ENCODE measurements around the gene NCMAP.

DNA sequence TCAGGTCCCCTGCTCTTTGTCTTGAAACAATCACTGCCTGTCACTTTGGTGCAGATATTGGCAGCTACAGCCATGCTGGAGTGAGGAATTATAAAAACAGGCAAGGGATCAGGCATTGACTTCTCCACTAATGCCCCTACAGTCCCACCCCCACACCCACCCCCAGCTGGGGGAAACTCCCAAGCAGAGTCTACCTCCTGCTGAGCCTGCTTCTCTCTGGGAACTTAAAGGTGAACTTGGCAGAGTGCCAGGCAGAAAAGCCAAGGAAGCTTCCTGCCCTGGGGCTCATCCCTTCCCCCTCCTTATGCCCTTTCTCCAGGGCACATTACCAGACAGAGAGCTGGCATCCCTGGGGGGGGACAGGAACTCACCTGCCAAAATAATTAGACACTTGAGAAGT, 6.7 kb downstream of the NCMAP start:
- TF ChIP-seq, protein P1, sequence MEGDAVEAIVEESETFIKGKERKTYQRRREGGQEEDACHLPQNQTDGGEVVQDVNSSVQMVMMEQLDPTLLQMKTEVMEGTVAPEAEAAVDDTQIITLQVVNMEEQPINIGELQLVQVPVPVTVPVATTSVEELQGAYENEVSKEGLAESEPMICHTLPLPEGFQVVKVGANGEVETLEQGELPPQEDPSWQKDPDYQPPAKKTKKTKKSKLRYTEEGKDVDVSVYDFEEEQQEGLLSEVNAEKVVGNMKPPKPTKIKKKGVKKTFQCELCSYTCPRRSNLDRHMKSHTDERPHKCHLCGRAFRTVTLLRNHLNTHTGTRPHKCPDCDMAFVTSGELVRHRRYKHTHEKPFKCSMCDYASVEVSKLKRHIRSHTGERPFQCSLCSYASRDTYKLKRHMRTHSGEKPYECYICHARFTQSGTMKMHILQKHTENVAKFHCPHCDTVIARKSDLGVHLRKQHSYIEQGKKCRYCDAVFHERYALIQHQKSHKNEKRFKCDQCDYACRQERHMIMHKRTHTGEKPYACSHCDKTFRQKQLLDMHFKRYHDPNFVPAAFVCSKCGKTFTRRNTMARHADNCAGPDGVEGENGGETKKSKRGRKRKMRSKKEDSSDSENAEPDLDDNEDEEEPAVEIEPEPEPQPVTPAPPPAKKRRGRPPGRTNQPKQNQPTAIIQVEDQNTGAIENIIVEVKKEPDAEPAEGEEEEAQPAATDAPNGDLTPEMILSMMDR (IDR thresholded peaks at IDR 0.05; ENCODE audit: poor library complexity, severe bottlenecking): no peak
- TF ChIP-seq EP300 (conservative IDR thresholded peaks at IDR 0.05; ENCODE audit: poor library complexity, severe bottlenecking): no peak
- no peak for TF ChIP-seq TAF1 (IDR thresholded peaks at IDR 0.05; ENCODE audit: low read depth)
- TF ChIP-seq POLR2AphosphoS5 (IDR thresholded peaks at IDR 0.05): no peak
